Transverse colon (tissue), 4 donors: ENCODE results near the gene TMTC1.

ENCODE experiments used
- CTCF ChIP-seq, 5 experiments: fragments of 200-600 bp in 3 of 5; fragments of 450-650 bp in 2 of 5; sonication (generic) in 3 of 5; IDR thresholded peaks; 1 replicate in 2 of 5; 2 replicates in 3 of 5; pipeline ENCODE4 v1.5.1; 2016 to 2017; ENCODE audit warnings: antibody characterized with exemption in 5 of 5, inconsistent platforms in 3 of 5, mild to moderate bottlenecking in 2 of 5, moderate library complexity in 1 of 5
- POLR2A ChIP-seq: fragments of 450-650 bp; IDR thresholded peaks from one replicate; pipeline ENCODE4 v1.6.1; 2016; ENCODE audit warnings: antibody characterized with exemption, mild to moderate bottlenecking, moderate library complexity
- POLR2AphosphoS5 ChIP-seq, 3 donors: sonication (generic); formaldehyde crosslinking; IDR thresholded peaks; one replicate each; pipeline ENCODE4 v1.6.1; 2016; ENCODE audit warnings: antibody characterized with exemption in 3 of 3

GRCh38 chr12:29451888-29452287 lies 331.9 kb downstream of the TMTC1 start:
- TF ChIP-seq CTCF (IDR thresholded peaks at IDR 0.05) (no peak), POLR2A (no peak), POLR2AphosphoS5 (IDR thresholded peaks at IDR 0.05) (no peak)
